ENCODE measurements around the gene ZNF444. TPM values are rescaled to one million over a fixed set of nuclear protein-coding genes. Genes with fewer than 3 reads are reported as not detected.
A peak's percentile ranks its signal among the peaks of the same experiment; 100 is the strongest.

The ZNF444 gene
- total RNA-seq, 1 donor from 2014 or later = 38.7 TPM

- ATAC-seq (no peak), DNase-seq (no peak)
- no peaks in the 10 kb centered on the region for H3K27me3 ChIP-seq (ENCODE audit: low read depth)
- H3K36me3 ChIP-seq = no peaks in the 10 kb centered on the region
- intact Hi-C loops (cut with DNase I) = no loop called here
- no peak for TF ChIP-seq CTCF (IDR thresholded peaks at IDR 0.05)
- peak overlapping the region; percentile 75 for H3K4me3 ChIP-seq
- peaks cover 52% of the 10 kb centered on the region for H3K4me1 ChIP-seq
- no peaks in the 10 kb centered on the region for H3K9me3 ChIP-seq
- peak overlapping the region; percentile 90 for H3K27ac ChIP-seq
These were observed 1.1 kb upstream of the ZNF444 start for GRCh38 chr19:56139847-56140582.

GRCh38 chr19:56141417-56141993 lies 418 bp downstream of the ZNF444 start:
- H3K4me1 ChIP-seq = peaks cover 52% of the 10 kb centered on the region
- H3K4me3 ChIP-seq = peak overlapping the region; percentile 75
- H3K27me3 ChIP-seq (ENCODE audit: low read depth) = no peaks in the 10 kb centered on the region
- peaks cover 6% of the 10 kb centered on the region for H3K36me3 ChIP-seq
- DNase-seq (no peak), ATAC-seq (no peak)
- H3K9me3 ChIP-seq = no peaks in the 10 kb centered on the region
- H3K27ac ChIP-seq = peak overlapping the region; percentile 90
- intact Hi-C loops (cut with DNase I) = no loop called here
- TF ChIP-seq CTCF (IDR thresholded peaks at IDR 0.05) = no peak

- H3K4me1 ChIP-seq = peaks cover 49% of the 10 kb centered on the region
These were observed 1.1 kb downstream of the ZNF444 start for GRCh38 chr19:56142087-56142787.

GRCh38 chr19:56142897-56143434 lies 1.9 kb downstream of the ZNF444 start:
- ATAC-seq = no peak
- H3K4me1 ChIP-seq = peaks cover 42% of the 10 kb centered on the region

More at GRCh38 chr19:56142087-56142787, 1.1 kb downstream of the ZNF444 start:
- peak; percentile 73 for DNase-seq
- no peaks in the 10 kb centered on the region for H3K27me3 ChIP-seq (ENCODE audit: low read depth)
- peak overlapping the region; percentile 90 for H3K27ac ChIP-seq
- ATAC-seq = peak; percentile 29 to 37
- H3K4me3 ChIP-seq = peak overlapping the region; percentile 75
- H3K9me3 ChIP-seq = no peaks in the 10 kb centered on the region
- intact Hi-C loops (cut with DNase I) = no loop called here
- H3K36me3 ChIP-seq = peaks cover 13% of the 10 kb centered on the region
- no peak for TF ChIP-seq CTCF (IDR thresholded peaks at IDR 0.05)

More at GRCh38 chr19:56142897-56143434, 1.9 kb downstream of the ZNF444 start:
- DNase-seq = no peak
- intact Hi-C loops (cut with DNase I) = no loop called here
- TF ChIP-seq CTCF (IDR thresholded peaks at IDR 0.05) = no peak
- Histone ChIP-seq H3K27me3 (ENCODE audit: low read depth) (no peaks in the 10 kb centered on the region), H3K27ac (peak overlapping the region; percentile 90), H3K9me3 (no peaks in the 10 kb centered on the region), H3K4me3 (peak overlapping the region; percentile 22), H3K36me3 (peaks cover 21% of the 10 kb centered on the region)

All from lower lobe of right lung (tissue), 2 donors.